Activated CD4-positive, alpha-beta T cell treated with anti-CD3 and anti-CD28 coated beads, Interleukin-2, amount 10 ng/mL, durations not matched to agents 24 days and 14 days (primary cell): ENCODE measurements around the gene SLC8A1. TPM values are rescaled to one million over a fixed set of nuclear protein-coding genes. Genes with fewer than 3 reads are reported as not detected.

Source experiments
- DNase-seq: peaks from one replicate; pipeline ENCODE4 v3.0.0; 2022
- H3K27ac Mint-ChIP-seq: one replicate; pipeline ENCODE4 v1.8.0; 2022; ENCODE audit warnings: mild to moderate bottlenecking, mixed read lengths
- H3K27me3 Mint-ChIP-seq: one replicate; pipeline ENCODE4 v1.8.0; 2022; ENCODE audit warnings: mixed read lengths
- H3K36me3 Mint-ChIP-seq: one replicate; pipeline ENCODE4 v1.8.0; 2022; ENCODE audit warnings: low read depth, mild to moderate bottlenecking, mixed read lengths
- H3K4me1 Mint-ChIP-seq: one replicate; pipeline ENCODE4 v1.8.0; 2021; ENCODE audit warnings: mixed read lengths
- H3K4me3 Mint-ChIP-seq: one replicate; pipeline ENCODE4 v1.8.0; 2022; ENCODE audit warnings: mild to moderate bottlenecking, moderate library complexity, mixed read lengths
- H3K9me3 Mint-ChIP-seq: one replicate; pipeline ENCODE4 v1.8.0; 2021; ENCODE audit warnings: mixed read lengths
- intact Hi-C: fragments of 100-400 bp; cut with micrococcal nuclease; formaldehyde crosslinking; loops from one replicate; pipeline ENCODE4 v1.15.1; 2023
- total RNA-seq: library from RNA; stranded (reverse); gene quantifications from 2 replicates; pipeline ENCODE4 v1.2.3, GENCODE V29; 2022

Gene SLC8A1
- total RNA-seq, 1 donor from 2014 or later: 5.0 TPM

GRCh38 chr2:40373111-40373510 lies 78.8 kb downstream of the SLC8A1 start:
- H3K9me3 Mint-ChIP-seq: no peaks in the 10 kb centered on the region
- H3K27me3 Mint-ChIP-seq: no peaks in the 10 kb centered on the region
- DNase-seq: no peak
- H3K36me3 Mint-ChIP-seq: no peaks in the 10 kb centered on the region
- intact Hi-C loops: no loop called here
- no peak overlapping the region for H3K27ac Mint-ChIP-seq
- H3K4me1 Mint-ChIP-seq: peaks cover 5% of the 10 kb centered on the region
- H3K4me3 Mint-ChIP-seq: no peak overlapping the region

- Mint-ChIP-seq H3K4me3 (no peak overlapping the region), H3K27ac (no peak overlapping the region), H3K9me3 (no peaks in the 10 kb centered on the region), H3K27me3 (no peaks in the 10 kb centered on the region), H3K36me3 (no peaks in the 10 kb centered on the region), H3K4me1 (peaks cover 5% of the 10 kb centered on the region)
- DNase-seq: no peak
- intact Hi-C loops: no loop called here
These were observed 79.5 kb downstream of the SLC8A1 start for GRCh38 chr2:40372283-40372985.

- Mint-ChIP-seq H3K27me3 (no peaks in the 10 kb centered on the region), H3K27ac (no peak overlapping the region), H3K36me3 (no peaks in the 10 kb centered on the region), H3K4me3 (no peak overlapping the region), H3K9me3 (no peaks in the 10 kb centered on the region), H3K4me1 (peaks cover 5% of the 10 kb centered on the region)
- DNase-seq: no peak
- intact Hi-C loops: no loop called here
These were observed 80.2 kb downstream of the SLC8A1 start for GRCh38 chr2:40371525-40372282.

GRCh38 chr2:40370007-40370395 lies 81.9 kb downstream of the SLC8A1 start:
- peaks cover 5% of the 10 kb centered on the region for H3K4me1 Mint-ChIP-seq
- no peak for DNase-seq
- H3K27ac Mint-ChIP-seq: no peak overlapping the region
- intact Hi-C loops: no loop called here
- H3K27me3 Mint-ChIP-seq: no peaks in the 10 kb centered on the region
- H3K9me3 Mint-ChIP-seq: no peaks in the 10 kb centered on the region
- no peaks in the 10 kb centered on the region for H3K36me3 Mint-ChIP-seq
- H3K4me3 Mint-ChIP-seq: no peak overlapping the region

GRCh38 chr2:40369267-40370006 lies 82.5 kb downstream of the SLC8A1 start:
- peaks cover 10% of the 10 kb centered on the region for H3K4me1 Mint-ChIP-seq
- DNase-seq: no peak
- H3K27me3 Mint-ChIP-seq: no peaks in the 10 kb centered on the region
- intact Hi-C loops: no loop called here
- H3K36me3 Mint-ChIP-seq: no peaks in the 10 kb centered on the region
- no peak overlapping the region for H3K4me3 Mint-ChIP-seq
- no peak overlapping the region for H3K27ac Mint-ChIP-seq
- H3K9me3 Mint-ChIP-seq: no peaks in the 10 kb centered on the region

GRCh38 chr2:40367652-40368051 lies 84.2 kb downstream of the SLC8A1 start:
- DNase-seq: no peak
- H3K27me3 Mint-ChIP-seq: no peaks in the 10 kb centered on the region

GRCh38 chr2:40367032-40367431 lies 84.9 kb downstream of the SLC8A1 start:
- no peaks in the 10 kb centered on the region for H3K9me3 Mint-ChIP-seq
- intact Hi-C loops: no loop called here
- H3K27me3 Mint-ChIP-seq: no peaks in the 10 kb centered on the region
- peaks cover 11% of the 10 kb centered on the region for H3K4me1 Mint-ChIP-seq
- DNase-seq: no peak
- H3K4me3 Mint-ChIP-seq: no peak overlapping the region
- H3K27ac Mint-ChIP-seq: no peak overlapping the region
- H3K36me3 Mint-ChIP-seq: no peaks in the 10 kb centered on the region

More at GRCh38 chr2:40367652-40368051, 84.2 kb downstream of the SLC8A1 start:
- no peaks in the 10 kb centered on the region for H3K9me3 Mint-ChIP-seq
- H3K27ac Mint-ChIP-seq: no peak overlapping the region
- intact Hi-C loops: no loop called here
- no peak overlapping the region for H3K4me3 Mint-ChIP-seq
- no peaks in the 10 kb centered on the region for H3K36me3 Mint-ChIP-seq
- peaks cover 11% of the 10 kb centered on the region for H3K4me1 Mint-ChIP-seq

- Mint-ChIP-seq H3K27me3 (no peaks in the 10 kb centered on the region), H3K36me3 (no peaks in the 10 kb centered on the region), H3K9me3 (no peaks in the 10 kb centered on the region), H3K4me3 (peak overlapping the region; percentile 36), H3K27ac (no peak overlapping the region), H3K4me1 (peaks cover 7% of the 10 kb centered on the region)
- DNase-seq: no peak
- intact Hi-C loops: no loop called here
These were observed 87.6 kb downstream of the SLC8A1 start for GRCh38 chr2:40364151-40364874.

GRCh38 chr2:40363631-40364030 lies 88.3 kb downstream of the SLC8A1 start:
- Mint-ChIP-seq H3K36me3 (no peaks in the 10 kb centered on the region), H3K27ac (no peak overlapping the region)
- intact Hi-C loops: no loop called here

GRCh38 chr2:40363231-40363630 lies 88.7 kb downstream of the SLC8A1 start:
- no peak overlapping the region for H3K4me3 Mint-ChIP-seq
- intact Hi-C loops: no loop called here
- peaks cover 2% of the 10 kb centered on the region for H3K27me3 Mint-ChIP-seq

More at GRCh38 chr2:40363631-40364030, 88.3 kb downstream of the SLC8A1 start:
- peaks cover 9% of the 10 kb centered on the region for H3K4me1 Mint-ChIP-seq
- no peak overlapping the region for H3K4me3 Mint-ChIP-seq
- peaks cover 2% of the 10 kb centered on the region for H3K27me3 Mint-ChIP-seq
- no peak for DNase-seq
- no peaks in the 10 kb centered on the region for H3K9me3 Mint-ChIP-seq

GRCh38 chr2:40361478-40361877 lies 90.4 kb downstream of the SLC8A1 start:
- Mint-ChIP-seq H3K36me3 (no peaks in the 10 kb centered on the region), H3K4me3 (no peak overlapping the region), H3K27me3 (peaks cover 2% of the 10 kb centered on the region), H3K27ac (no peak overlapping the region), H3K9me3 (no peaks in the 10 kb centered on the region), H3K4me1 (peaks cover 9% of the 10 kb centered on the region)
- intact Hi-C loops: no loop called here
- DNase-seq: no peak

More at GRCh38 chr2:40363231-40363630, 88.7 kb downstream of the SLC8A1 start:
- DNase-seq: no peak
- no peak overlapping the region for H3K27ac Mint-ChIP-seq
- no peaks in the 10 kb centered on the region for H3K36me3 Mint-ChIP-seq
- H3K9me3 Mint-ChIP-seq: no peaks in the 10 kb centered on the region
- H3K4me1 Mint-ChIP-seq: peaks cover 9% of the 10 kb centered on the region

GRCh38 chr2:40360652-40361051 lies 91.2 kb downstream of the SLC8A1 start:
- H3K4me3 Mint-ChIP-seq: no peak overlapping the region
- no peak overlapping the region for H3K27ac Mint-ChIP-seq
- peaks cover 9% of the 10 kb centered on the region for H3K4me1 Mint-ChIP-seq
- intact Hi-C loops: no loop called here
- no peak for DNase-seq
- peaks cover 3% of the 10 kb centered on the region for H3K27me3 Mint-ChIP-seq
- H3K36me3 Mint-ChIP-seq: no peaks in the 10 kb centered on the region
- no peaks in the 10 kb centered on the region for H3K9me3 Mint-ChIP-seq

- intact Hi-C loops: no loop called here
- DNase-seq: no peak
- no peak overlapping the region for H3K27ac Mint-ChIP-seq
- H3K36me3 Mint-ChIP-seq: no peaks in the 10 kb centered on the region
- H3K27me3 Mint-ChIP-seq: peaks cover 3% of the 10 kb centered on the region
- H3K4me3 Mint-ChIP-seq: no peak overlapping the region
- peaks cover 8% of the 10 kb centered on the region for H3K4me1 Mint-ChIP-seq
- H3K9me3 Mint-ChIP-seq: no peaks in the 10 kb centered on the region
These were observed 92.1 kb downstream of the SLC8A1 start for GRCh38 chr2:40359811-40360210.
